HepG2 (cell line): ENCODE data around the gene SNUPN. TPM values are rescaled to one million over a fixed set of nuclear protein-coding genes. Genes with fewer than 3 reads are reported as not detected.

Source experiments
- HES4 ChIP-seq: sonication (generic); formaldehyde crosslinking; IDR thresholded peaks from 2 replicates; pipeline ENCODE4 v1.9.0; 2021; ENCODE audit warnings: mild to moderate bottlenecking, missing genetic modification reagents, borderline replicate concordance
- MTF2 ChIP-seq: sonication (generic); formaldehyde crosslinking; IDR thresholded peaks from 2 replicates; pipeline ENCODE4 v1.5.0; 2020; ENCODE audit warnings: missing genetic modification reagents, borderline replicate concordance
- TOPORS ChIP-seq: sonication (generic); formaldehyde crosslinking; IDR thresholded peaks from 2 replicates; pipeline ENCODE4 v1.8.0; 2023; ENCODE audit warnings: mild to moderate bottlenecking, missing genetic modification reagents
- ZMYM2 ChIP-seq: sonication (generic); formaldehyde crosslinking; IDR thresholded peaks from 2 replicates; pipeline ENCODE4 v1.8.0; 2022; ENCODE audit warnings: mild to moderate bottlenecking, missing genetic modification reagents
- polyA plus RNA-seq, 8 experiments: library from polyadenylated mRNA; depleted of rRNA in 3 of 8; stranded (reverse) in 7 of 8; unstranded in 1 of 8; fragments of >200 nt; fragmentation: Illumina TruSeq in 4 of 8; extraction: Trizol in 4 of 8; gene quantifications; 2 replicates each; pipeline versions ENCODE4 v1.2.1 to v1.2.3, GENCODE V29; 2011 to 2016; ENCODE audit warnings: low read depth in 4 of 8, missing spikeins in 1 of 8, mixed read lengths in 1 of 8; ENCODE audit not compliant: insufficient read depth in 1 of 8
- total RNA-seq, 5 experiments: library from RNA; depleted of rRNA; stranded (reverse); fragments of >200 nt; fragmentation: Illumina TruSeq; extraction: Trizol; gene quantifications; 2 replicates each; pipeline ENCODE4 v1.2.3, GENCODE V29; 2016; ENCODE audit warnings: low read depth in 1 of 5
- TF ChIP-seq, protein P1 (sequence below): sonication (generic); formaldehyde crosslinking; IDR thresholded peaks from 2 replicates; pipeline ENCODE4 v1.4.0; 2020; ENCODE audit warnings: missing genetic modification reagents, borderline replicate concordance
- TF ChIP-seq, protein P2 (sequence below), 2 experiments: sonication (generic) in 1 of 2; formaldehyde crosslinking in 1 of 2; IDR thresholded peaks; 2 replicates each; pipeline versions ENCODE4 v1.4.0 to v1.6.1; 2016 to 2020; ENCODE audit warnings: borderline replicate concordance in 1 of 2, low read depth in 1 of 2, mild to moderate bottlenecking in 1 of 2, missing genetic modification reagents in 1 of 2
- TF ChIP-seq, protein P3 (sequence below): sonication (generic); formaldehyde crosslinking; conservative IDR thresholded peaks from 2 replicates; pipeline ENCODE4 v1.8.1; 2023; ENCODE audit warnings: missing genetic modification reagents
- TF ChIP-seq, protein P4 (sequence below): sonication (generic); formaldehyde crosslinking; IDR thresholded peaks from 2 replicates; pipeline ENCODE4 v1.8.1; 2023; ENCODE audit warnings: missing genetic modification reagents, mild to moderate bottlenecking, borderline replicate concordance
- TF ChIP-seq, protein P5 (sequence below): sonication (generic); formaldehyde crosslinking; IDR thresholded peaks from 2 replicates; pipeline ENCODE4 v1.4.0; 2020; ENCODE audit warnings: missing genetic modification reagents

The SNUPN gene
- total and polyA plus RNA-seq, 2 of the 13 experiments (the other 11 are each of a cell fraction or from before 2014, with no cell fraction given) = 9.0 to 16.4 TPM

DNA sequence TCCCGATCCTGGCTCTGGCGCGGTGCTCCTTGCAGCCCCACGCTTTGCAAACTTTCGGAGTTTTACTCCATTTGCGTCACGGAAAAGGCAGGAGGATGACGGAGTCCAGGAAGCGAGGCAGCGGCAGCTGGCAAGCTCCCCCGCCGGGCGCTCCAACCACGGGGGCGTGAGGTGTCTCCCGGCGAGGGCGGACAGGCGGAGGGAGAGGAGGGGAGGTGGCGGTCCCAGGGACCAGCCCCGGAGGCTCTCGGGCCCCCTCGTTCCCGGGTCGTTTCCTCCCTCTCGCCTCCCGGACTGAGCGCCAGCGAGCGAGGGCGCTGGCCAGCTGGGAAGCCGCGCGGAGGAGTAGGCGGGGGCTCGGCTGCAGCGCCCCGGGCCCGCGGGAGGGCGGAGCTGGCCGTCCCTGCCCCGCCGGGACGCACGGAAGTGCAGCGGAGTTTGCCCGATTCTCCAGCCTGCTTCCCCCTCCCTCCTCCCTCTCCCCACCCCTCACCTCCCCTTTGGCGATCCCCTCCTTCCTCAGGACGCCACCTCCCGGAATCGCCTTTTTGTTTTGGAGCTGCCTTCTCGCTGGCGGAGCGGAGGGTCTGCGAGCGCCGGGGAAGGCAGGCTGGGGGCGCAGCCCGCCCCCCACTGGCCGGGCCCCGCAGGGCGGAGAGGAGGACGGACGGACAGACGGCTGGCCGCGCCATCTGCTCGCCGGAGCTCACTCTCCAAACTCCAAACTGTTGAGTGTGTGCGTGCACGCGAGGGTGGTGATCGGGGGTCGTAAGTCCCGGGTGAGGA lies 22.0 kb upstream of the SNUPN start, which contains the start of gene SNX33 (continued):
- TF ChIP-seq, protein P1, sequence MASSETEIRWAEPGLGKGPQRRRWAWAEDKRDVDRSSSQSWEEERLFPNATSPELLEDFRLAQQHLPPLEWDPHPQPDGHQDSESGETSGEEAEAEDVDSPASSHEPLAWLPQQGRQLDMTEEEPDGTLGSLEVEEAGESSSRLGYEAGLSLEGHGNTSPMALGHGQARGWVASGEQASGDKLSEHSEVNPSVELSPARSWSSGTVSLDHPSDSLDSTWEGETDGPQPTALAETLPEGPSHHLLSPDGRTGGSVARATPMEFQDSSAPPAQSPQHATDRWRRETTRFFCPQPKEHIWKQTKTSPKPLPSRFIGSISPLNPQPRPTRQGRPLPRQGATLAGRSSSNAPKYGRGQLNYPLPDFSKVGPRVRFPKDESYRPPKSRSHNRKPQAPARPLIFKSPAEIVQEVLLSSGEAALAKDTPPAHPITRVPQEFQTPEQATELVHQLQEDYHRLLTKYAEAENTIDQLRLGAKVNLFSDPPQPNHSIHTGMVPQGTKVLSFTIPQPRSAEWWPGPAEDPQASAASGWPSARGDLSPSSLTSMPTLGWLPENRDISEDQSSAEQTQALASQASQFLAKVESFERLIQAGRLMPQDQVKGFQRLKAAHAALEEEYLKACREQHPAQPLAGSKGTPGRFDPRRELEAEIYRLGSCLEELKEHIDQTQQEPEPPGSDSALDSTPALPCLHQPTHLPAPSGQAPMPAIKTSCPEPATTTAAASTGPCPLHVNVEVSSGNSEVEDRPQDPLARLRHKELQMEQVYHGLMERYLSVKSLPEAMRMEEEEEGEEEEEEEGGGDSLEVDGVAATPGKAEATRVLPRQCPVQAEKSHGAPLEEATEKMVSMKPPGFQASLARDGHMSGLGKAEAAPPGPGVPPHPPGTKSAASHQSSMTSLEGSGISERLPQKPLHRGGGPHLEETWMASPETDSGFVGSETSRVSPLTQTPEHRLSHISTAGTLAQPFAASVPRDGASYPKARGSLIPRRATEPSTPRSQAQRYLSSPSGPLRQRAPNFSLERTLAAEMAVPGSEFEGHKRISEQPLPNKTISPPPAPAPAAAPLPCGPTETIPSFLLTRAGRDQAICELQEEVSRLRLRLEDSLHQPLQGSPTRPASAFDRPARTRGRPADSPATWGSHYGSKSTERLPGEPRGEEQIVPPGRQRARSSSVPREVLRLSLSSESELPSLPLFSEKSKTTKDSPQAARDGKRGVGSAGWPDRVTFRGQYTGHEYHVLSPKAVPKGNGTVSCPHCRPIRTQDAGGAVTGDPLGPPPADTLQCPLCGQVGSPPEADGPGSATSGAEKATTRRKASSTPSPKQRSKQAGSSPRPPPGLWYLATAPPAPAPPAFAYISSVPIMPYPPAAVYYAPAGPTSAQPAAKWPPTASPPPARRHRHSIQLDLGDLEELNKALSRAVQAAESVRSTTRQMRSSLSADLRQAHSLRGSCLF (CRISPR knock-in tag) = no peak
- TF ChIP-seq MTF2 (CRISPR knock-in tag) = no peak
- TF ChIP-seq, protein P2, sequence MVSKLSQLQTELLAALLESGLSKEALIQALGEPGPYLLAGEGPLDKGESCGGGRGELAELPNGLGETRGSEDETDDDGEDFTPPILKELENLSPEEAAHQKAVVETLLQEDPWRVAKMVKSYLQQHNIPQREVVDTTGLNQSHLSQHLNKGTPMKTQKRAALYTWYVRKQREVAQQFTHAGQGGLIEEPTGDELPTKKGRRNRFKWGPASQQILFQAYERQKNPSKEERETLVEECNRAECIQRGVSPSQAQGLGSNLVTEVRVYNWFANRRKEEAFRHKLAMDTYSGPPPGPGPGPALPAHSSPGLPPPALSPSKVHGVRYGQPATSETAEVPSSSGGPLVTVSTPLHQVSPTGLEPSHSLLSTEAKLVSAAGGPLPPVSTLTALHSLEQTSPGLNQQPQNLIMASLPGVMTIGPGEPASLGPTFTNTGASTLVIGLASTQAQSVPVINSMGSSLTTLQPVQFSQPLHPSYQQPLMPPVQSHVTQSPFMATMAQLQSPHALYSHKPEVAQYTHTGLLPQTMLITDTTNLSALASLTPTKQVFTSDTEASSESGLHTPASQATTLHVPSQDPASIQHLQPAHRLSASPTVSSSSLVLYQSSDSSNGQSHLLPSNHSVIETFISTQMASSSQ (IDR thresholded peaks at IDR 0.05; ENCODE audit: low read depth) = no peak
- TF ChIP-seq, protein P2 (CRISPR knock-in tag; IDR thresholded peaks at IDR 0.05; ENCODE audit: borderline replicate concordance) = no peak
- TF ChIP-seq HES4 (CRISPR knock-in tag) = no peak
- TF ChIP-seq, protein P3, sequence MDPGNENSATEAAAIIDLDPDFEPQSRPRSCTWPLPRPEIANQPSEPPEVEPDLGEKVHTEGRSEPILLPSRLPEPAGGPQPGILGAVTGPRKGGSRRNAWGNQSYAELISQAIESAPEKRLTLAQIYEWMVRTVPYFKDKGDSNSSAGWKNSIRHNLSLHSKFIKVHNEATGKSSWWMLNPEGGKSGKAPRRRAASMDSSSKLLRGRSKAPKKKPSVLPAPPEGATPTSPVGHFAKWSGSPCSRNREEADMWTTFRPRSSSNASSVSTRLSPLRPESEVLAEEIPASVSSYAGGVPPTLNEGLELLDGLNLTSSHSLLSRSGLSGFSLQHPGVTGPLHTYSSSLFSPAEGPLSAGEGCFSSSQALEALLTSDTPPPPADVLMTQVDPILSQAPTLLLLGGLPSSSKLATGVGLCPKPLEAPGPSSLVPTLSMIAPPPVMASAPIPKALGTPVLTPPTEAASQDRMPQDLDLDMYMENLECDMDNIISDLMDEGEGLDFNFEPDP (CRISPR knock-in tag) = no peak
- no peak for TF ChIP-seq ZMYM2 (CRISPR knock-in tag)
- TF ChIP-seq, protein P4, sequence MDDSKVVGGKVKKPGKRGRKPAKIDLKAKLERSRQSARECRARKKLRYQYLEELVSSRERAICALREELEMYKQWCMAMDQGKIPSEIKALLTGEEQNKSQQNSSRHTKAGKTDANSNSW (CRISPR knock-in tag) = no peak
- TF ChIP-seq, protein P5, sequence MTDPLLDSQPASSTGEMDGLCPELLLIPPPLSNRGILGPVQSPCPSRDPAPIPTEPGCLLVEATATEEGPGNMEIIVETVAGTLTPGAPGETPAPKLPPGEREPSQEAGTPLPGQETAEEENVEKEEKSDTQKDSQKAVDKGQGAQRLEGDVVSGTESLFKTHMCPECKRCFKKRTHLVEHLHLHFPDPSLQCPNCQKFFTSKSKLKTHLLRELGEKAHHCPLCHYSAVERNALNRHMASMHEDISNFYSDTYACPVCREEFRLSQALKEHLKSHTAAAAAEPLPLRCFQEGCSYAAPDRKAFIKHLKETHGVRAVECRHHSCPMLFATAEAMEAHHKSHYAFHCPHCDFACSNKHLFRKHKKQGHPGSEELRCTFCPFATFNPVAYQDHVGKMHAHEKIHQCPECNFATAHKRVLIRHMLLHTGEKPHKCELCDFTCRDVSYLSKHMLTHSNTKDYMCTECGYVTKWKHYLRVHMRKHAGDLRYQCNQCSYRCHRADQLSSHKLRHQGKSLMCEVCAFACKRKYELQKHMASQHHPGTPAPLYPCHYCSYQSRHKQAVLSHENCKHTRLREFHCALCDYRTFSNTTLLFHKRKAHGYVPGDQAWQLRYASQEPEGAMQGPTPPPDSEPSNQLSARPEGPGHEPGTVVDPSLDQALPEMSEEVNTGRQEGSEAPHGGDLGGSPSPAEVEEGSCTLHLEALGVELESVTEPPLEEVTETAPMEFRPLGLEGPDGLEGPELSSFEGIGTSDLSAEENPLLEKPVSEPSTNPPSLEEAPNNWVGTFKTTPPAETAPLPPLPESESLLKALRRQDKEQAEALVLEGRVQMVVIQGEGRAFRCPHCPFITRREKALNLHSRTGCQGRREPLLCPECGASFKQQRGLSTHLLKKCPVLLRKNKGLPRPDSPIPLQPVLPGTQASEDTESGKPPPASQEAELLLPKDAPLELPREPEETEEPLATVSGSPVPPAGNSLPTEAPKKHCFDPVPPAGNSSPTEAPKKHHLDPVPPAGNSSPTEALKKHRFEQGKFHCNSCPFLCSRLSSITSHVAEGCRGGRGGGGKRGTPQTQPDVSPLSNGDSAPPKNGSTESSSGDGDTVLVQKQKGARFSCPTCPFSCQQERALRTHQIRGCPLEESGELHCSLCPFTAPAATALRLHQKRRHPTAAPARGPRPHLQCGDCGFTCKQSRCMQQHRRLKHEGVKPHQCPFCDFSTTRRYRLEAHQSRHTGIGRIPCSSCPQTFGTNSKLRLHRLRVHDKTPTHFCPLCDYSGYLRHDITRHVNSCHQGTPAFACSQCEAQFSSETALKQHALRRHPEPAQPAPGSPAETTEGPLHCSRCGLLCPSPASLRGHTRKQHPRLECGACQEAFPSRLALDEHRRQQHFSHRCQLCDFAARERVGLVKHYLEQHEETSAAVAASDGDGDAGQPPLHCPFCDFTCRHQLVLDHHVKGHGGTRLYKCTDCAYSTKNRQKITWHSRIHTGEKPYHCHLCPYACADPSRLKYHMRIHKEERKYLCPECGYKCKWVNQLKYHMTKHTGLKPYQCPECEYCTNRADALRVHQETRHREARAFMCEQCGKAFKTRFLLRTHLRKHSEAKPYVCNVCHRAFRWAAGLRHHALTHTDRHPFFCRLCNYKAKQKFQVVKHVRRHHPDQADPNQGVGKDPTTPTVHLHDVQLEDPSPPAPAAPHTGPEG (CRISPR knock-in tag) = no peak; the same call in 1 of the 2 replicates
- TF ChIP-seq TOPORS (CRISPR knock-in tag) = peak; percentile 62; the same call in 1 of the 2 replicates
